GM19438 (cell line): ENCODE measurements around the gene NARF.
"Not testable (repeated sequence)": the region's sequence is repeated elsewhere in the genome, so short reads cannot be mapped to it uniquely, and the experiment has no call there.

Source experiments
- ATAC-seq: cut with Tn5 transposase; IDR thresholded peaks from one replicate; pipeline ENCODE4 v1.9.1; 2021; ENCODE audit warnings: low read depth; ENCODE audit not compliant: unreplicated experiment

Gene NARF

DNA sequence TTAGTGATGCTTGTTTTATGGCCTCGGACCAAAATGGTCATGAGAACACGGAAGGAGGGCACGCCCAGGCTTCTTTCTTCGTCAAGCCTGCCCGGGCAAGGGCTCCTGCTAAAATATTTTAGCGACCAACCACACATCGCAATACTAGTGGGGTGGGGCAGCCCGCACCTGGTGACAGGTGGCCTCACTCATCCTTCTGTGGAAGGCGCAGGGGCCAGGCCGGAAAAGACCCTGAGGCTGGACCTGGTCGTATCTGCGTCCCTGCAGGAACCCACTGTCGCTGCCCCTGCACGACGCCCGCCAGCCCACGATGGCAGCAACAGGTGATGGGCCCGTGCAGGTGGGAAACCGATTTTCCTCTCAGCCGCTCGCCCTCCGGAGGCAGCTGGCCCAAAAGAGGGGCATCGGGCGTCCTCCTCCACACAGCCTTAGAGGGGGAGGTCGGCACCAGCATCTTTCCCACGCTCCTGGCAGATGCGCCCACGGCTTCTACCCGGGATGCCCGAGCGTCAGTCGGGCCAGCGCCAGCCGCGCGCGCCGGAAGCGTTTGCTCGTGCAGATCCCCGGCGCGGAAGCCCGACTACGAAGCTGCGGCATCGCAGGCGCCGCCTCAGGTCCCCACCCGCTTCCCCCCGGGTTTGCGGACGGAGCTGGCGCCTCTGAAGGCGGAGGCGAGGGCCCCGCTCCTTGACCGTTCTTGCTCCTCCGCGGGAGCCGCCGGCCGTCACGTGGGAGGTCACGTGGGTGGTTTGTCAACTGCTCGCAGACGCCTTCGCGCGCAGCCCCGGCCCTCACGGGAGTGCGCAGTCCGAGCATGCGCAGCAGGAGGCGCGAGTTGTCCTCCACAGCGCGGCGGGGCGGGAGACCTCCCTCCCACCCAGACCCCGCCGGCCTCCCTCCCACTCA lies 38.2 kb downstream of the NARF start:
- no peak for ATAC-seq

DNA sequence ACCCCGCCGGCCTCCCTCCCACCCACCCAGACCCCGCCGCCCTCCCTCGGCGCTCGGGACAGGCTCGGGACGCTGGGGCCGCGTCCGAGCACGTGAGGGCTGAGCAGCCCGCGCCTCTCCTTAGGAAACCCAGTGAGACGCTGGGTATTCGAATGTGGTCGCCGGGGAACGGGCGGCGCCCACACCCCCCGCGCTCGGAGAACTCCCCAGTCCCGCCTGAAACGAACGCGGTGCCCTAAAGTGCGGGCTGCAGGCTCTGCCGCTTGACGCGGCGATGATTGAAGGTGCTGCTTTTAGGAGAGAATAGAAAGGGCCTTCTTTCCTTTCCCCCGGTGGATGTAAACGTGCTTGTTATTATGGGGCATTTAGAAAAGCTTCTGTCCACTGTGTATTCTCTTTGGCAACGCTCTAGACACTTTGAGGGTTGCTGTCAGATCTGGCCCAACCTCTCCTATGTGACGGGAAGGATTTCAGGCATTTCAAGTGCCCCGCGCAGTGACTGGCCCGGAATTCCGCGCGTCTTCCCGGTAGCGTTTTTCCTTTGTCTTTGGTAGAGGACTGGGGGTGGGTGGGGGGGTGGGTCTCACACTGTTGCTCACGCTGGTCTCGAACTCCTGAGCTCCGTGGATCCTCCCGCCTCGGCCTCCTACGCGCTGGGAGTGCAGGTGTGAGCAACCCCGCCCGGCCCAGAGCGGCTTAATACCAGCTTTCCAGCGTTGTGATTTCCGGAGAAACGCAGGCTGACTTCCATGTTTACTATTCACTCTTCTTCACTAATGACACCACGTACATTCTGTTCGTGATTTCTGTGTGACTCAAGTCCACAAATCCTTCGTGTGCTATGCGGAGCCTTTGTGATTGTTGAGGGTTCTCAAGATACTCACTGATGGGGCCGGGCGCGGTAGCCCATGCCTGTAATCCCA lies 39.2 kb downstream of the NARF start:
- no peak for ATAC-seq

DNA sequence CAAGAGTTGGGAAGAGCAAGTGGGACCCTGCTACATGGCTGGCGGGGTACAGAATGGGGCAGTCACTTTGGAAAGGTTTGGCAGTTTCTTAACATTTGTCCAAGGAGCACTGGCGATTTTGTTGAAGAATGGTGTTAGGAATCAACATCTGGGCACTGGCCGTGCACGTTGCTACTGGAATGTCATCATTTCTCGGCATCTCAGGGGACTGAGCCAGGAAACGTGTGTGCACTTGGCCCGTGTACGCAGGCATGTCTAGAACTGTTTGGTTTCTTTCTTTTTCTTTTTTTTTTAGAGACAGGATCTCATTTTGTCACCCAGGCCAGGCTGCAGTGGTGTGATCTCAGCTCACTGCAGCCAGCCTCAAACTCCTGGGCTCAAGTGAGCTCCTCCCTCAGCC lies 43.7 kb downstream of the NARF start:
- ATAC-seq, result no peak

DNA sequence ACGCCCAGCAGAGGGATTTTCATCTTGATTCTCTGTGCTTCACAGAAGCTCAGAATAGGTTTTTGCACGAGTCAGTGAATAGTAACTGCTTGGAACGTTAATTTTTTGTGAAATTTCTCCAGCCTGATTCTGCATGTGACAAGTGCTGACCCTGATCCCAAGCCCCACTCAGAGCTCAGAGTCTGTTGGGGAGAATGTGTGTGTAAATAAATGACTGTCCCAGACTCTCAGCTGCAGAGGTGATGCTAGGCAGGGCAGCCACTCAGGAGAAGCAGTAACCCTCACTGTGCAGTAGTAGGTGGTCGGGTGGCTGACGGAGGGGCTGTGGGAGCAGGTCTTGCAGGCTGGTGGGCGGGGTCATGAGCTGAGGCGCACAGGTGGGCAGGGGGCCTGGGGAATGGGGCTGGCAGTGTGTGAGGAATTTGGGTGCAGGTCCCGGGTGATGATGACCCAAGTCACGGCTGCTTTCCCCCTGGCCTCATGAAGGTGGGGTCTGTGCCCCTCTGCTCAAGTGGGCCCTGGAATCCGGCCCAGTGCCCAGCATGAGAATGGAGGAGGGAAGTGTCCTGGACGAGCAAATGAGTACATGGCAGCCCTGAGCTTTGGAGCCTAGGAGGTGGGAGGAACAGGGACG lies 44.7 kb downstream of the NARF start:
- no peak for ATAC-seq

DNA sequence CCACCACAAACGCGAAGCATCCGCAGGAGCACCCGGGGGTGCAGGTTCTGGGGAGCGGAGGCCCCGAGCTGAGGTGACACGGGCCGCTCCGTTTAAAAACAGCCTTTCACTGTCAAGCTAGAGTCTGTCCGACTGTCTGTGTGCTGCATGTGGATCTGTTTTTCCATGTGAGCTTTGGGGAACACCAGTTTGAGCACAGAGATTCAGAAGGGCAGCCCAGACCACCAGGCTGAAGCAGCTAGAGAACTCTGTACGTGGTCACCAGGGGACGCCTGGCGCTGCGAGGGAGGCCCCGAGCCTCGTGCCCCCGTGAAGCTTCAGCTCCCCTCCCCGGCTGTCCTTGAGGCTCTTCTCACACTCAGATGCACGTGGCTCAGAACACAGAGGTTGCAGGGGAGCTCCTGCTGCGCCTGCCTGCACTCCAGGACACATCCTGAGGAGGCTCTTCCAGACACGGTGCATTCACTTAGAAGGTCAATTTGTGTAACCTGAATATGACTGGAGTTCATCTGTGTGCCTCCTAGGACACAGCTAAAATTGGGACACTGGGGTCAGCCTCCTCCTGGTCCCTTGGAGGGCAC lies 45.3 kb downstream of the NARF start:
- no peak for ATAC-seq

DNA sequence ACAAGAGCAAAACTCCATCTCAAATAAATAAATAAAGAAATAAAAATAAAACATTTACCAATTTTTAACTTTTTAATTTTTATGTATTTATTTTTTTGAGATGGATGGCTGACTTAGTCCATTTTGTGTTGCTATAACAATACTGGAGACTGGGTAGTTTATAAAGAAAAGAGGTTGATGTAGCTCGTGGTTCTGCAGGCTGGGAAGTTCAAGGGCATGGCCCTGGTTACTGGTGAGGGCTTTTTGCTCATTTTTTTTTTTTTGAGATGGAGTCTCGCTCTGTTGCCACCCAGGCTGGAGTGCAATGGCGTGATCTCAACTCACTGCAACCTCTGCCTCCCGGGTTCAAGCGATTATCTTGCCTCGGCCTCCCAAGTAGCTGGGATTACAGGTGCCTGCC lies 46.8 kb downstream of the NARF start:
- no peak for ATAC-seq

DNA sequence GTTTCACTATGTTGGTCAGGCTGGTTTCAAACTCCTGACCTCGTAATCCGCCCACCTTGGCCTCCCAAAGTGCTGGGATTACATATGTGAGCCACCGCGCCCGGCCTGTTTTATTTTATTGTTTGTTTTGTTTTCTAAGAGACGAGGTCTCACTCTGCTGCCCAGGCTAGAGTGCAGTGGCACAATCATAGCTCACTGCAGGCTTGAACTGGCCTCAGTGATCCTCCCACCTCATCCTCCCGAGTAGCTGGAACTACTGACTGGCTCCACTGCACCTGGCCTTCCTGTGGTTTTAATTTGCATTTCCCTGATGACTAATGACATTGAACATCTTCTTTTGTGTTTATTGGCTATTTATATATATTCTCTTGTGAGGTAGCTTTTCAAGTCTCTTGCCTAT lies 47.9 kb downstream of the NARF start:
- ATAC-seq, result peak; percentile 90

DNA sequence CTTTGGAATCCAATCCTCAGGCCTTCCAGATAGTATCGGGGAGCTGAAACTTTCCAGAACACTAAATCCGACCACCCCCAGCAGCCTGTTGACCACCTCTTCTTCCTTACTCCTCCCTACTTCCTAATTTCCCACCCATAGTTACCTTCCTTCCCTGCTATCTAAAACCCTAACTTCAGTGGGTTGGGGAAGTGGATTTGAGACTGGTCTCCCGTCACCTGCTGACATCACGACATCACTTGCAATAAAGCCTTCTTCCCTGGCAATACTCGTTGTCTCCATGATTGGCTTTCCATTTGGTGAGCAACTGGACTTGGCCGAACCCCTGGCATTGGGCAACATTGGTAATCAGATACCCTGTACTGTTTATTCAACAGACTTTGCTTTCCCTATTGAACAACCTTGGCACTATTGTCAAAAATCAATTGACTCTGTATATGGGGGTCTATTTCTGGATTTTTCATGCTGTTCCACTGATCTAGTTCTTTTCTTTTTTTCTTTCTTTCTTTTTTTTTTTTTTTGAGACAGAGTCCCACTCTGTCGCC lies 49.2 kb downstream of the NARF start:
- ATAC-seq, result no peak

DNA sequence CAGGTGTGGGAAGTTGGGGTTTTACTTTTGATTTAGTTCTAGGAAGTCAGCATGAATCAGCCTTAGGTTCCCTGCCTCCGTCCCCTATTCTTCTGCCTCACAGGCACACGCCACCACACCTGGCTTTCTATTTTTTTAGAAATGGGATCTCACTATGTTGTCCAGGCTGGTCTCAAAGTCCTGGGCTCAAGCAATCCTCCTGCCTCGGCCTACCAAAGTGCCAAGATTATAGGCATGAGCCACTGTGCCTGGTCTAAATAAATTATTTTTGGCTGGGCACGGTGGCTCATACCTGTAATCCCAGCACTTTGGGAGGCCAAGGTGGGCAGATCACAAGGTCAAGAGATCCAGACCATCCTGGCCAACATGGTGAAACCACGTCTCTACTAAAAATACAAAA lies 53.1 kb downstream of the NARF start:
- ATAC-seq, result not testable (repeated sequence)

DNA sequence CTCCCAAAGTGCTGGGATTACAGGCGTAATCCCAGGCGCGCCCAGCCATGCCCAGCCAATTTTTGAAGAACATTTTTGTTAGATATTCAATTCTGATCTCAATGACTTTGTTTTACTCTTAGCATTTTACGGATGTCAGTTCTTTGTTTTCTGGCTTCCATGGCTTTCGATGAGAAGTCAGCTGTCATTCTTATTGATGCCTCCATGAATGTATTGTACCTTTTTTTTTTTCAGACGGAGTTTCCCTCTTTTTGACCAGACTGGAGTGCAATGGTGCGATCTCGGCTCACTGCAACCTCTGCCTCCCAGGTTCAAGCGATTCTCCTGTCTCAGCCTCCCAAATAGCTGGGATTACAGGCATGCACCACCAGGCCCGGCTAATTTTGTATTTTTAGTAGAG lies 55.3 kb downstream of the NARF start:
- not testable (repeated sequence) for ATAC-seq

DNA sequence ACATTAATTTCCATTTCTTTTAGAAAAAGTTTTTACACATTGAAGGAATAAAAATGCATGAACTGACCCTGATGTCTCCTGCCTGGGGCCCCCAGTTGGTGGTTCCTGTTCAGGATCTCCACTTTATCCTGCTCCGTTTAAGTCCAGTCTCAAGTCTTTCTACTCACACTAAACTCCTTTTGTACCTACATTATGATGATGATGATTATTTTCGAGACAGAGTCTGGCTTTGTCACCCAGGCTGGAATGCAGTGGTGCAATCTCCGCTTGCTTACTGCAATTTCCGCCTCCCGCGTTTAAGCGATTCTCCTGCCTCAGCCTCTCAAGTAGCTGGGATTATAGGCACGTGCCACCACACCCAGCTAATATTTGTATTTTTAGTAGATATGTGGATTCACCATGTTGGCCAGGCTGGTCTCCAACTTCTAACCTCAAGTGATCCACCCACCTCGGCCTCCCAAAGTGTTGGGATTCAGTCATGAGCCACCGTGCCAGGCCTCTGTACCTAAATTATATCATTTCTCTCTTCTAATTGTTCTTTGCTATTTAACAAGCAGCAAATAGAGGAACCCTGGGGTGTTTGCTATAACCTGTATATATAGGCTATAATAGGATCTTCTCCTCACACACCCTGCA lies 58.8 kb downstream of the NARF start:
- no peak for ATAC-seq

DNA sequence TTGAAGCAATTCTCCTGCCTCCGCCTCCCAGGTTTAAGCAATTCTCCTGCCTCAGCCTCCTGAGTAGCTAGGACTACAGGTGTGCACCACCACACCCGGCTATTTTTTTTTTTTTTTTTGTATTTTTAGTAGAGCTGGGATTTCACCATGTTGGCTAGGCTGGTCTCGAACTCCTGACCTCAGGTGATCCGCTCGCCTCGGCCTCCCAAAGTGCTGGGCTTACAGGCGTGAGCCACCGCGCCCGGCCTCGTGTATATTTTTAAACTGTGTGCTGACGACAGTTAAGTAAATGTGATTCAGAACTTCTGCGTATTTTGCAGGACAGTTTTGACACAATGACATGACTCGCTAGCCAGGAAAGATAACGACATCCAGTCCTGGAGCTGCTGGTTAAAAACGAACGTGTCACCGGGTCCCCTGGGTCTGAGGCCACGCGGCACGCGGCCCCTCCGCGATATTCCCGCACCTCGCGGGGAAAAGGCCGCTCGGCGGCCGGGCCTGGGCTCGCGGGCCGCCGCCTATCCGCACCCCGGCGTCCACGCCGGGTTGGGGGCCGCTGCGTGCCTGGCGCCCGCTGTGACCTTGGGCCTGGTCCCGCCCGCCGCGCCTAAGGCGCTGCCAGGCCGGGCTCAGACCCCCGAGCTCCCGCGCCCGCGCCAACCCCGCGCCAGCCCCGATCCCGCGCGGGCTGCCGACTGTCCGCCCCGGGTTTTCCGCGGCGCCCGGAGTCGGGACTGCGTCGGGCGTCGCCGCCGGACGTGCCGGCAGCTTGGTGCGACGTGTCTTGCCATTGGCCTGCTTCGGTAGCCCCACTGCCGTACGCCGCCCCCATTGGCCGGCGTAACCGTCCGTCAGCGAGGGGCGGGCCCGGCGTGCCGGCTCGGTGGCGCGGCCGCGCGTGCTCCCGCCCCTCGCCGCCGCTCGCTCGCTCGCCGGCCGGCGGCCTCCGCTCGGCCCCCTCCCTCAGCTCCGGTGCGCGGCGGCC lies 60.6 kb downstream of the NARF start, which contains the start of gene FOXK2:
FOXK2 (plus strand) TSS at position 907 of the 985 bp plus-strand sequence. CDS start 157 bp downstream, outside the sequence.
- ATAC-seq, result peak; percentile 88

DNA sequence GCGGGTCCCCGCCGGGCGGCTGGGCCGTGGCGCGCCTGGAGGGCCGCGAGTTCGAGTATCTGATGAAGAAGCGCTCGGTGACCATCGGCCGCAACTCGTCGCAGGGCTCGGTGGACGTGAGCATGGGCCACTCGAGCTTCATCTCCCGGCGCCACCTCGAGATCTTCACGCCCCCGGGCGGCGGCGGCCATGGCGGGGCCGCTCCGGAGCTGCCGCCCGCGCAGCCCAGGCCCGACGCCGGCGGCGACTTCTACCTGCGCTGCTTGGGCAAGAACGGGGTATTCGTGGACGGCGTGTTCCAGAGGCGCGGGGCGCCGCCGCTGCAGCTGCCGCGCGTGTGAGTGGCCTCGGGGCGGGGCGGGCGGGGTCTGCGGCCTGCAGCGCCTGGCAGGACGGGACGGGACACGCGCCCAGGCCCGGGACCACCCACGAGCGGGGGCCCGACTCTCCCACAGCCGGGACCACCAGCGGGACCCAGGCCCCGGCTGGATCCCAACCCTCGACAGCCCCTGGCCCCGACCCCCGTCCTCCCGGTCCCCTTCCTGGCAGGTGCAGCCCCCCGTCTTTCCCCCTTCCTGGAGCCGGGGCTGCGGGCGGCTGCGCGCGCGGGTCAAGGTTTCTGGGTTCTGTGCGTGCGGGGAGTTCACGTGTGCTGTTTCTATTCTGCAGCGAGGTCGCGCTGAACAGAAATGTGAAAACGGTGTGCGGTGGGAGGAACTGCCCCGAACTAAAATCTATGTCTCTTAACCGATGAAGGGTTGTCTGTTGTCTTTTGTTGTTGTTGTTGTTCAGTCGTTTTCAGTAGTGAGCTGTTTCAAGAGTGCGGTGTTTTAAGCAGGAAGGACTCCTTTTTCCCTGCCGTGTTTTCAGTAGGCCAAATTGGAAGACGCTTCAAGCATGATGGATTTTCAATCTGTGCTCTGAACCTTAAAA lies 61.7 kb downstream of the NARF start:
- ATAC-seq, result no peak

DNA sequence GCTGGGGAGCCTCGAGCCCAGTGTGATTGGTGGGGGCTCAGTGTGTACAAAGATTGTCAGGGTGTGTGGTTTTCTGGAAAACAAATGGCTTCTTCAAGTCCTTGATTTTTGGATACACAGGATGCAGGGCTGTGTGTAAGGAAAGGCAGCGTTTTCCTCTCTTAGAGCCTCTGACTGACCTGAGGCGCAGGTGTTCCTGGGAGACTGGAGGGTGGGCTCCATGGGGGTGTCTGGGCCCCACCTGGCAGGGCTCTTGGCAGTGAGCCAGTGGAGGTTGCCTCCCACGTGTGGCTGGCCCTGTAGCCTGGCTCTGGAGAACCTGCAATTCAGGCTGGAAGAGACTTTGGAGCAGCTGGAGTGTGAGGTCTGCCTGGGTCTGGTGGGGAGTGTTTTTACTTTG lies 66.0 kb downstream of the NARF start:
- ATAC-seq, result no peak

DNA sequence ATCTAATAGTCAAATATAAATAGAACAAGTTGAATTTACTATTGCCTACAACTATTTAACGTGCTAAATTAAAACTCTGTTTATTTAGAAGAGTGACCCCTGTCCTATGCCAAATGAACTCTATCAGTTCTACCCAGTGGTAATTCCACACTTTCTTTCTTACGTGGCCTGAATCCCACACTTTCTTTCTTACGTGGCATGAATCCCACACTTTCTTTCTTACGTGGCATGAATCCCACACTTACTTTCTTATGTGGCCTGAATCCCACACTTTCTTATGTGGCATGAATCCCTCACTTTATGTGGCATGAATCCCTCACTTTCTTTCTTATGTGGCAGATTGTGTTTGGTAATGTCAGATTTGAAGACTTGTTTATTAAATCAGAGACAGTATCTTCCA lies 67.2 kb downstream of the NARF start:
- no peak for ATAC-seq

DNA sequence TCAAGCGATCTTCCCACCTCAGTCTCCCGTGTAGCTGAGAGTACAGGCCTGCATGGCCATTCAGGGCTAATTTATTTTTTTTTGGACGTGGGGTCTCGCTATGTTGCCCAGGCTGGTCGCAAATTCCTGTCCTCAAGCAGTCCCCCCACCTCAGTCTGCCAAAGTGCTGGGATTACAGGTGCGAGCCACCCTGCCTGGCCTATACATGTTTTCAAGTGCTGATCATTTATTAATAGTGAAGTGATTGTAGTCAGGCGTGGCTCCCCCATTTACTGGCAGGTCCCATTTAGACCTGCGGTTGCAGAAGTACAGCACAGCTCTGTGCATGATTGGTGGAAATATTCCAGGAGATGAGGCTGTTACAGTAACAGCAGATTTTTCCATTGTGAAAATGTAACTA lies 69.4 kb downstream of the NARF start:
- ATAC-seq, result no peak

DNA sequence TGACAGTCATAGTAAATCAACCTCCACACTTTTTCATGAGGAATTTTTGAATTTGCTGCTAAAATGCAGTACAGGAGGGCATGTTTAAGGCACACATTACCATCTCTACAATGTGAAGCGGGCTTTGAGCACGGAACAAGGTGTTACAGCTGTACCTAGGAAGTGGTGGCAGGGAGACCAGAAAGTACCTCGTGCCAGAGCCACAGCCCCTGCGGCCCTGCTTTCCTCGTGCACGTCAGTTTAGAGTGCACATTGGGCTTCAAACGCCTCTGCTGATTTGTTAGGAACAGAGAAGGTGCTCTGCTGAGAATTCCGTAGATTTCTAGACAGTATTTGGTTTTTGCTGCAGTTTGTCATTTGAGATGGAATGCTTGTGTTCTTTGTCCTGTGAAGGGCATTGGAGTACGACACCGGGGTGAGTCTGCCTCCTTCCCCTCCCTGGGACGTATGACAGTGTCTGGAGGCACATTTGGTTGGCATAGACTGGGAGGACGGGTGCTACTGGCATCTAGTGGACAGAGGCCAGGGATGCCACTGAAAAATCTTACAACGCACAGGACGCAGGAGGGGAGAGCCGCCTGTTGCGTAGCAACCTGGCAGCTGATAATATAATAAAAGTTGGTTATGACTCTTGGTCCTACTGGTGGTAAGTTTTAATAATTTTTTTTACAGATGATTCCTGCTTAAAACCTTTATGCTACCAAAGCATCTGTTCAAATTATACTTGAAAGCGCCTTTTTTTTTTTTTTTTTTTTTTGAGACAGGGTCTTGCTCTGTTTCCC lies 70.1 kb downstream of the NARF start:
- no peak for ATAC-seq
